AG10803 (cell line): ENCODE results near the gene NRG2.

Source experiments
- DNase-seq: peaks from one replicate; pipeline ENCODE4 v3.0.0; 2010; ENCODE audit warnings: low read depth
- H3K4me3 ChIP-seq: 2 replicates; pipeline ENCODE4 v1.5.1; 2011; ENCODE audit warnings: mild to moderate bottlenecking, low read length, control low read depth
- CTCF ChIP-seq: conservative IDR thresholded peaks from 2 replicates; pipeline ENCODE4 v1.5.1; 2011; ENCODE audit warnings: mild to moderate bottlenecking, low read length, control low read depth, inconsistent platforms

Gene NRG2

GRCh38 chr5:140018920-140019644 is 24.0 kb downstream of the NRG2 start:
- no peak for TF ChIP-seq CTCF
- no peak for DNase-seq
- H3K4me3 ChIP-seq = no peak overlapping the region

GRCh38 chr5:140018517-140018916 is 24.6 kb downstream of the NRG2 start:
- H3K4me3 ChIP-seq = no peak overlapping the region
- TF ChIP-seq CTCF = no peak

GRCh38 chr5:140018096-140018481 is 25.0 kb downstream of the NRG2 start:
- no peak for DNase-seq
- TF ChIP-seq CTCF = no peak
- no peak overlapping the region for H3K4me3 ChIP-seq

More at GRCh38 chr5:140018517-140018916, 24.6 kb downstream of the NRG2 start:
- DNase-seq = no peak

GRCh38 chr5:140017397-140018095 is 25.6 kb downstream of the NRG2 start:
- no peak overlapping the region for H3K4me3 ChIP-seq
- DNase-seq = no peak
- no peak for TF ChIP-seq CTCF

GRCh38 chr5:140015706-140016105 is 27.4 kb downstream of the NRG2 start:
- H3K4me3 ChIP-seq = no peak overlapping the region
- DNase-seq = no peak
- TF ChIP-seq CTCF = no peak

- no peak for TF ChIP-seq CTCF
- no peak for DNase-seq
- H3K4me3 ChIP-seq = no peak overlapping the region
Observed at GRCh38 chr5:140014751-140015150, 28.3 kb downstream of the NRG2 start.

GRCh38 chr5:140013536-140013935 is 29.6 kb downstream of the NRG2 start:
- TF ChIP-seq CTCF = no peak
- H3K4me3 ChIP-seq = no peak overlapping the region
- DNase-seq = no peak
